WERI-Rb-1 (cell line): ENCODE measurements around the gene DSCAM.
A peak's percentile ranks its signal among the peaks of the same experiment; 100 is the strongest.

Experiments used
- DNase-seq: peaks from one replicate; pipeline ENCODE4 v3.0.0-alpha.2; 2020
- H3K27ac ChIP-seq: fragments of 250-450 bp; sonication (Bioruptor Pico); 2 replicates; pipeline ENCODE4 v1.5.1; 2020; ENCODE audit warnings: mild to moderate bottlenecking, moderate library complexity
- H3K27me3 ChIP-seq: fragments of 250-450 bp; sonication (Bioruptor Pico); 2 replicates; pipeline ENCODE4 v1.5.1; 2021; ENCODE audit warnings: mild to moderate bottlenecking, low read depth, moderate library complexity; ENCODE audit not compliant: insufficient read depth, severe bottlenecking
- H3K36me3 ChIP-seq: fragments of 250-450 bp; sonication (Bioruptor Pico); 2 replicates; pipeline ENCODE4 v1.5.1; 2020; ENCODE audit warnings: mild to moderate bottlenecking, moderate library complexity
- H3K4me3 ChIP-seq: 2 replicates; pipeline ENCODE4 v1.5.1; 2011; ENCODE audit warnings: low read depth, mild to moderate bottlenecking, control low read depth, low read length
- H3K9me3 ChIP-seq: fragments of 250-450 bp; sonication (Bioruptor Pico); 2 replicates; pipeline ENCODE4 v1.5.1; 2021; ENCODE audit warnings: mild to moderate bottlenecking, moderate library complexity; ENCODE audit not compliant: severe bottlenecking
- CTCF ChIP-seq: IDR thresholded peaks from 2 replicates; pipeline ENCODE4 v1.5.1; 2011; ENCODE audit warnings: low read depth, mild to moderate bottlenecking, control low read depth, inconsistent platforms, low read length

The DSCAM gene

GRCh38 chr21:40049031-40049930 is 797.7 kb downstream of the DSCAM start:
- no peak for DNase-seq
- Histone ChIP-seq H3K9me3 (no peaks in the 10 kb centered on the region), H3K27ac (no peak overlapping the region)

GRCh38 chr21:40047993-40048730 is 798.8 kb downstream of the DSCAM start:
- H3K36me3 ChIP-seq, result no peaks in the 10 kb centered on the region
- DNase-seq, result peak; percentile 74
- H3K27me3 ChIP-seq, result no peaks in the 10 kb centered on the region
- H3K9me3 ChIP-seq, result no peaks in the 10 kb centered on the region
- no peak overlapping the region for H3K27ac ChIP-seq
- H3K4me3 ChIP-seq, result no peak overlapping the region
- no peak for TF ChIP-seq CTCF

More at GRCh38 chr21:40049031-40049930, 797.7 kb downstream of the DSCAM start:
- H3K27me3 ChIP-seq, result no peaks in the 10 kb centered on the region
- TF ChIP-seq CTCF, result no peak
- no peaks in the 10 kb centered on the region for H3K36me3 ChIP-seq
- H3K4me3 ChIP-seq, result no peak overlapping the region

GRCh38 chr21:40047211-40047610 is 799.7 kb downstream of the DSCAM start:
- H3K27me3 ChIP-seq, result no peaks in the 10 kb centered on the region
- H3K27ac ChIP-seq, result no peak overlapping the region
- H3K9me3 ChIP-seq, result no peaks in the 10 kb centered on the region
- H3K36me3 ChIP-seq, result no peaks in the 10 kb centered on the region
- TF ChIP-seq CTCF, result no peak
- no peak overlapping the region for H3K4me3 ChIP-seq
- DNase-seq, result no peak

- H3K4me3 ChIP-seq, result no peak overlapping the region
- no peaks in the 10 kb centered on the region for H3K9me3 ChIP-seq
- DNase-seq, result no peak
- TF ChIP-seq CTCF, result no peak
- H3K27ac ChIP-seq, result no peak overlapping the region
- no peaks in the 10 kb centered on the region for H3K36me3 ChIP-seq
- no peaks in the 10 kb centered on the region for H3K27me3 ChIP-seq
Measured at GRCh38 chr21:40043866-40044265, 803.1 kb downstream of the DSCAM start.

- peak; percentile 31; the same call in 1 of the 2 replicates for TF ChIP-seq CTCF
- H3K36me3 ChIP-seq, result no peaks in the 10 kb centered on the region
- no peaks in the 10 kb centered on the region for H3K27me3 ChIP-seq
- no peaks in the 10 kb centered on the region for H3K9me3 ChIP-seq
- DNase-seq, result no peak
- H3K27ac ChIP-seq, result no peak overlapping the region
- no peak overlapping the region for H3K4me3 ChIP-seq
Measured at GRCh38 chr21:40043423-40043822, 803.5 kb downstream of the DSCAM start.
